Brain pericyte (primary cell): Measurements from ENCODE around the gene ARMH1.
"Not testable (repeated sequence)": the region's sequence is repeated elsewhere in the genome, so short reads cannot be mapped to it uniquely, and the experiment has no call there.

Experiments used
- DNase-seq: peaks from one replicate; pipeline ENCODE4 v3.0.0-alpha.2; 2012; ENCODE audit warnings: low read depth, low spot score

Gene ARMH1

GRCh38 chr1:44694863-44695478 lies 20.5 kb downstream of the ARMH1 start:
- DNase-seq: no peak

- DNase-seq: no peak
These were observed 21.2 kb downstream of the ARMH1 start for GRCh38 chr1:44695671-44696070.

GRCh38 chr1:44696101-44696500 lies 21.6 kb downstream of the ARMH1 start:
- DNase-seq: no peak

- DNase-seq: no peak
These were observed 22.4 kb downstream of the ARMH1 start for GRCh38 chr1:44696789-44697345.

- DNase-seq: no peak
These were observed 23.6 kb downstream of the ARMH1 start for GRCh38 chr1:44698138-44698537.

GRCh38 chr1:44699375-44699774 lies 24.9 kb downstream of the ARMH1 start:
- not testable (repeated sequence) for DNase-seq

GRCh38 chr1:44700573-44700972 lies 26.1 kb downstream of the ARMH1 start:
- no peak for DNase-seq

GRCh38 chr1:44701141-44701573 lies 26.6 kb downstream of the ARMH1 start:
- DNase-seq: no peak

- DNase-seq: no peak
These were observed 31.0 kb downstream of the ARMH1 start for GRCh38 chr1:44705470-44705869.

- no peak for DNase-seq
These were observed 31.4 kb downstream of the ARMH1 start for GRCh38 chr1:44705938-44706337.

GRCh38 chr1:44707112-44707881 lies 32.8 kb downstream of the ARMH1 start:
- DNase-seq: no peak

GRCh38 chr1:44707959-44708831 lies 33.7 kb downstream of the ARMH1 start:
- peak; percentile 15 for DNase-seq

GRCh38 chr1:44713321-44713781 lies 38.8 kb downstream of the ARMH1 start:
- no peak for DNase-seq

- no peak for DNase-seq
These were observed 40.0 kb downstream of the ARMH1 start for GRCh38 chr1:44714532-44714931.

GRCh38 chr1:44714944-44715571 lies 40.5 kb downstream of the ARMH1 start:
- DNase-seq: peak; percentile 45

GRCh38 chr1:44717156-44717555 lies 42.6 kb downstream of the ARMH1 start:
- no peak for DNase-seq

GRCh38 chr1:44717653-44718052 lies 43.1 kb downstream of the ARMH1 start:
- no peak for DNase-seq

- DNase-seq: no peak
These were observed 43.6 kb downstream of the ARMH1 start for GRCh38 chr1:44718091-44718490.

GRCh38 chr1:44719318-44719717 lies 44.8 kb downstream of the ARMH1 start:
- no peak for DNase-seq

GRCh38 chr1:44720281-44720680 lies 45.8 kb downstream of the ARMH1 start:
- DNase-seq: no peak
